CD4-positive, alpha-beta T cell treated with Interleukin-1 beta for 1 hour (primary cell): ENCODE measurements around the gene MEX3D.

Experiments used
- DNase-seq, 2 donors: peaks; one replicate each; pipeline ENCODE4 v3.0.0-alpha.2; 2020 to 2022

MEX3D gene

DNA sequence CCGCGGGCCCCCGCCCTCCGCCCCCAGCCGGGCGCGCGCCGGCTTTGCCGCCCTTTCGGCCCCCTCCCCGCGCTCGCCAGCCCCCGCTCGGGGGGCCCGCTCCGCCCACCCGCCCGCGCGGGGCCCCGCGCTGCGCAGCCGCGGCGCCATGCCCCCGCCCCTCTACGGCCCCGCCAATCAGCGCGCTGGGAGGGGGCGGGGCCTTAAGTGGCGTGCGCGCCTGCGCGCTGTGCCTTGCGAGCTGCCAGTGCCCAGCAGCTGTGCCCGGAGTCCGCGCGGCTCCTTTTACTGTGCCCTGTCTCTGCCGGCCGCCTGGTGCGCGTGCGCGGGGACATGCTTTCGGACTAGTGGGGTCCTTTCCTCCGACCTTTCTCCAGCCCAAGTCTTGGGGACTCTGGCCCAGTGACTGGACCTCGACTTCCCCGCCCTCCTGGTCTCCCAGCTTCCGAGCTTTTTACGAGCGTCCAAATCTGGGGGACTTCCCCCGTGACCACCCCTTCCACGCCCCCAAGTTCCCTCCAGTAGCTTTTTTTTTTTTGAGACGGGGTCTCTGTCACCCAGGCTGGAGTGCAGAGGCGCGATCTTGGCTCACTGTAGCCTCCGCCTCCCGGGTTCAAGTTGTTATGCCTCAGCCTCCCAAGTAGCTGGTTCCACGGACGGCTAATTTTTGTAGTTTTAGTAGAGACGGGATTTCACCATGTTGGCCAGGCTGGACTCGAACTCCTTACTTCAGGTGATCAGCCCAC lies 24.8 kb upstream of the MEX3D start, which contains the start of gene MBD3:
Gene MBD3 (minus strand): TSS at position 111 of the 746 bp plus-strand sequence. CDS start 234 bp downstream, outside the sequence.
- DNase-seq: peak; percentile 90 to 91

DNA sequence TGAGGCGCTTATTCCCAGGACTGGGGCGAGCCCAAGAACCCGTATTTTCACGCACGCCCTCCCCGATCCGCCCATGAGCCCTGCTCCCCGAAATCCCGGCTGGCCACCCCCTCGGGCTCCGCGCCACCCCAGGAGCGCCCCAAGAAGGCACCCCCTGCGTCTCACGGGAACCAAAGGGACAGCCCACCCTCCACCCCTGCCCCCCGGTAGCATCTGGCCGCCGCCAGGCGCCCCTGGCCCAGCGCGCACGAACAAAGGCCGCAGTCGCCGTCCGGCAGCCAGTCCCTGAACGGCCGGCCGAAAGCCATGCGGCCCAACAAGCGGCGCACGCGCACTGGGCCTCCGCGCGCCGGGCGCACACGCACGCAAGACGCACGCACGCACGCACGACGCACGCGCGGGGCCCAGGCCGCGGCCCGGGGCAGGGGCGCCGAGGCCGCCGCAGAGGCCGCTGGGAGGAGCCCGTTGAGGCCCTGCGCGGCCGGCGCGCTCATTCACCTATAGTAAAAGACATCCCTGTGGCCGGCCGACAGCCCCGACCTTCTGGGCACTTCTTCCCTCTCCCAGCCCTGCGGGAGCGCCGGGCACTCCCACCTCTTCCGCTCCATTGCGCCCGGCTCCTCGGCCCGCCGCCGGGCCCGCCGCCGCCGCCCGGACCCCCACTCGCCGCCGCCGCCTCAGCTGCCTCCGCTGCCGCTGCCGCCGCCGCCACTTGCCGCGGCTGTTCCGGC lies 24.1 kb upstream of the MEX3D start:
- DNase-seq: peak; percentile 86 to 90

- no peak for DNase-seq
These were observed 23.4 kb upstream of the MEX3D start for GRCh38 chr19:1591421-1592023.

DNA sequence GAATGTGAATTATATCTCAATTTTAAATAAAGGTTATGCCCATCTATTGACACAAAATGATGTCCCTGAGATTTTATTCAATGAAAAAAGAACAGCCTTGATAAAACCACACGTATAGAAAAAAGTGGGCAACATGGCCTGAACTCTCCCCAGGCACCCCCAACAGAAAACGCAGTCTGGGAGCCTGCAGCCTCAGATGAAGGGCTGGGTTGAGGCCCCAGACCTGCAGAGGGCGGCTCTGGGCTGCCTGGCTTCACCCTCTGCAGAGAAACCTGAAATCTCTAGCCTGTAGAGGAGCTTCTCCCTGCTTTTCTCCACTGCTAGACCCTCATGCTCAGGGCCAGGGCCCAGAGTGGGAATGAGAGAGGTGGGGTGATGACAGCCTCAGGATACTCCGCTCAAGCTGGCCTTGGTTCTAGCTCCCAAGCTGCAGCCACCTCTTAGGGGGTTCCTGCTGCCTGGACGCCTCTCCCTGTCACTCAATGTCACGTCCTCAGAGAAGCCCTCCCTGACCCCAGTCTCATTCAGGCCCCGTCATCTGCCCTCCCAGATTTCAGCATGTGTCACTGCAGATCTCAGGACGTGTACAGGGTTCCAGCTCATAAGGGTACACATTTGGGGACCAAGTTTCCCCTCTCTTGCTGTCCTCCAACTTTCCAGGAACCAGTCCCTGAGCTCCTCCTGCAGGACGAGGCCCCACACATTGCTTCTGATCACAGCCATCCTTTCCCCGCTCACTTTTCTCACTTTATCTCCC lies 22.7 kb upstream of the MEX3D start:
- peak; percentile 17 to 29 for DNase-seq

- no peak for DNase-seq
These were observed 19.7 kb upstream of the MEX3D start for GRCh38 chr19:1587872-1588271.

DNA sequence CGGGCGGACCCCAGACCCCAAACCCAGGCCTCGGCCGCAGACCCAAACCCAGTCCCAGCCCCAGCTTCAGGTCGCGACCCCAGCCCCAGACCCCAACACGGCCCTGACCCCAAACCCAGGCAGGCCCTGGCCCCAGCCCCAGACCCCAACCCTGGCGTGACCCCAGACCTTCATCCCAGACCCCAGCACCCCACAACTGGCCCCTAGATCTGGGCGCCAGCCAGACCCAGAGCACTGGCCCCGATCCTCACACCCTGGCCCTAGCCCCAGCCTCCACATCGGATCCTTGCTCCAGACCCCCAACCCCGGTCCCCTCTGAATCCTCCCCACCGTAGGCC lies 17.1 kb upstream of the MEX3D start:
- DNase-seq: no peak

DNA sequence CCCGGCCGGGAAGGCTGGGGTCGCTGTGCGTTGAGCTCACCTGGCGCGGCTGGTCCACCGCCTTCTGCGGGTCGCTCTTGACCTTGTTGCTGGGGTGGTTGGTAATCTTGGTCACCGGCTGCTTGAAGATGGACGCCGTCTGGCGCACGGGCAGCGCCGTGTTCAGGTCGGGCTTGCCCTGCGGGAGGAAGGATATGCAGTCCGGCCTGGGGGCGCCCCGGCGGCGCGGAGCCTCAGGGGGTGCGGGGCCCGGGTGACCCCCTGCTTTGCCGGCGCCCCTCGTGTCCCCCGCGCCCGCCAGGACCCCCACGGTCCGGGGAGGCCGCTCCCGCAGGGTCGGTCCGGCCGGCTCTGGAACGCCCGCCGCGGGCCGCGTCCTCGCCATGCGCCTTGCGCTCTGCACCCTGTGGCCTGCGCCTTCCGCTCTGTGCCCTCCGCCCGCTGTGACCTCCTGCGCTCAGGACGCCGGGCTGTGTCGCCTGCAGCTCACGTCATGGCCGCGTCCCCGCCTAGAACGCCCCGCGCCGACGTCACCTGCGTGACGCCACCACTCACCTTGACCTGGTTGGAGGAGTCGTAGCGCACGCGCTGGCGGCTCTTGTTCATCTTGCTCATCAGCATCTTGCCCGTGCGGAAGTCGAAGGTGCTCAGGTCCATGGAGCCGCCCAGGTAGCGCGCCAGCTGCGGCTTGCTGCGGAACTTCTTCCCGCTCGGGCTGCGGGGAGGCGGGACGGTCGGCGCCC lies 16.5 kb upstream of the MEX3D start:
- no peak for DNase-seq

- DNase-seq: no peak
These were observed 14.1 kb upstream of the MEX3D start for GRCh38 chr19:1582201-1582600.

DNA sequence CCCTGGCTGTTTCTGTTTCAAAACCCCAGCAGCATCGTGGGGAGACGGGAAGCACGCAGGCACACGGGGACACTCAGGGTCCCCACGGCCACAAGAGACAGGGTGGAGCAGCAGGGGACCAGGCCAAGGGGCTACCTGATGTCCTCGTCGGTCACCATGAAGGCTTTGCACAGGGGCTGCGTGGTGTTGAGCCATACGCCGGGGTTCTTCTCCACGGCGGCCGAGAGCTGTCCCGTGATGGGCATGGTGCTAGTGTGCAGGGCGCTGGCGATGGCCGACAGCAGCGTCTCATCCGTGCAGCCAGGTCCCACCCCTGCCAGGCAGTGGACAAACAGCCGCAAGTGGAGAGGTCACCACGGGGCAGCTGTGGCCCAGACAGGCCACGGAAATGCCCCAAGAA lies 12.8 kb upstream of the MEX3D start:
- DNase-seq: no peak

DNA sequence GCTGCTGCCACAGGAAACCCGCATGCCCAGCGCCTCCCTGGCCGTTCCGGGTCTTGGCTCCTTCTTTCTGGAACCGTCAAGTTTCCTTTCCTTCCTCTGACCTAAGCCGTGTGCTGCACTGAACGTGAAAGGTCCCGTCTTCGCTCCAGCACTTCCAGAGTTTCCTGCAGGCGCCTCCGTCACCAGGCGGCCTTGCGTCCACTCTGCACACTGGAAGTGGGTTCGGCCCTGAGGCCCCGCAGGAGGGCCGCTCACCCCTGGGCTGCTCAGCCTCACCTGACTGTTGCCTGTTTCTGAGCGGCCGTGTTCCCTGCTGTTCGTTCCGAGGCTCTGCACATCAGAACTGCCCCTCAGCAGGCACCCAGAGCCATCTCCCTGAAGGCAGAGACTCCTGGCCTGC lies 12.3 kb upstream of the MEX3D start:
- DNase-seq: no peak

DNA sequence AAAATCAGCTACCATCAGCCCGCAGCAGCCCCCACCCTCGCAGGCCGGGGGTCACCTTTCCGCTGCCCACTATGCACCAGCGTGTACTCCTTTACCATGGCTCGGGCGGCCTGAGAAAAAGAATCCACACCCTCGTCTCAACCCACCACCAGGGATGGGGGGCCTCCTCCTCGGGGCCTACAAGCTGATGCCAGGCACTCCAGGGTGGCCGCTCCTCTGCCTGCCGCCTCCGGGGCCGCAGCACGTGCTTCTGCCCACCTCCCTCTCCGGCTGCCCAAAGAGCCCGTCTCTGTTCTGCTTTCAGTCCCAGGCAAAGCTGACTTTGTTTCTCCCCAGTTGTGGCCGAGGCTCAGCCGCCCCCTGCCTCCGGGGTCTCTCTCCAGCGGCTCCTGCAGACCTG lies 11.1 kb upstream of the MEX3D start:
- no peak for DNase-seq

DNA sequence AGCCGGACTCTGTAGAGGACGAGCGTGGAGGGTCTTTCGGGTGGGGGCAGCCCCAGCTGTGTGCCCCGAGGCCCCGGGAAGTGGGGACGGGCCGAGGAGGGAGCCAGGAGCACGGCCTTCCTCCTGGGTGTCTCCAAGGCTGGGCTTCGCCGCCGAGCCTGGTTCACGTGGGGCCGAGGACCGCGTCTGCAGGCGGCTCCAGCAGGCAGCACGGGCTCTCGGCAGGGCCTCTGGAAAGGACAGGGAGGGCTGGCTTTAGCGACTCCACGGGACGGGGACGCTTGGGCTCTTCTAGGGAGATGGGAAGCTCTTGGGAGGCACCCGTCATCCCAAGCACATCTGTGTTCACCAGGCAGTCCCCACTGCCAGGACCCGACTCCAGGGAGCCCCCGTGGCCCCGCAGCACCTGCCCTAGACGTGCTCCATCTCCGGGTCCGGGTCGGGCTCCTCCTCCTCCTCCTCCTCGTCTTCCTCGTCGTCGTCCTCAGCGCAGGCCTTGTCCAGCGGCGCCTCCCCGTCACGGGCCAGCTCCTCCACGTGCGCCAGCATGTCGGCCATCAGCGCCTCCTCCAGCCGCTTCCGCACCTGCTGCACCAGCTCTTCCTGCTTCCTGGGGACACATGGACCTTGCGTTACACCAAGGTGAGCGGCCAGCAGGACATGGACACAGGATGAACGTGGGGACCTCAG lies 9.9 kb upstream of the MEX3D start:
- no peak for DNase-seq

DNA sequence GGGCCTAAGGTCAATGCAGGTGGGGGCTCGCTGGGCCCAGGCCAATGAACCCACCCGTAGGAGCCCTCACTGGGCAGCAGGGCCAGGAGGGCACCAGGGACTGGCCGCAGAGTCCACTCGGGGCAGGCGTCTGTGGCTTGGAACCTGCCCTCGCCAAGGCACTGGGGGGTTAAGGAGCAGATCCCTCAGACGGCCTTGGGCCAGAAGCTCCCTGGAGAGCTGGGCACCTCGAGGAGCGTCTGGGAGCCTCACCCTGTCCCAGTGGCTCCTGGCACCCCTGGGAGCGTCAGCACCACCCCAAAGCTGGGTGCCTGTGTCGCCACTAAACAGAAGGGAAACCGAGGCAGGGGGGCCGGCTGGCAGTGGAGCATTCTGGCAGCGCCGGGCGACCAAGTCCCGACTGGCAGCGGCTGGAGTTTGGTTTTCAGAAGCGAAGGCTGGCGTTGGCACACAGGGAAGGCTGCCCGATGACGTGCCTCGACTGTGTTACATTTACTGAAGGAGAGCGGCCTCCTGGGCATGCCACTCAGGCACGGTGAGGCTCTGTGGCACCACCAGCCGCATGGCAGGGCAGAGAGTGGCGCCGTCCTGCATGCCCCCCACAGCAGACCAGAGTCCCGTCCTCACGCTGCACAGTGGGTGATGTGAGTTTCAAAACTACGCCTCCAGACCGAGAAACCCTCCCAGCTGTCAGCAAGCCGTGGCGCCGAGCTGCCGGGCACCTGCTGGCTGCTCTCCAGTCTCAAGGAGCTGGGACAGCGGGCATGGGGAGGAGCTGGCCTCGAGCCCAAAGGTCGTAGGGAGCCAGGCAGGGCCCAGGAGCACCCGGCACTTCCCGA lies 9.2 kb upstream of the MEX3D start:
- no peak for DNase-seq

DNA sequence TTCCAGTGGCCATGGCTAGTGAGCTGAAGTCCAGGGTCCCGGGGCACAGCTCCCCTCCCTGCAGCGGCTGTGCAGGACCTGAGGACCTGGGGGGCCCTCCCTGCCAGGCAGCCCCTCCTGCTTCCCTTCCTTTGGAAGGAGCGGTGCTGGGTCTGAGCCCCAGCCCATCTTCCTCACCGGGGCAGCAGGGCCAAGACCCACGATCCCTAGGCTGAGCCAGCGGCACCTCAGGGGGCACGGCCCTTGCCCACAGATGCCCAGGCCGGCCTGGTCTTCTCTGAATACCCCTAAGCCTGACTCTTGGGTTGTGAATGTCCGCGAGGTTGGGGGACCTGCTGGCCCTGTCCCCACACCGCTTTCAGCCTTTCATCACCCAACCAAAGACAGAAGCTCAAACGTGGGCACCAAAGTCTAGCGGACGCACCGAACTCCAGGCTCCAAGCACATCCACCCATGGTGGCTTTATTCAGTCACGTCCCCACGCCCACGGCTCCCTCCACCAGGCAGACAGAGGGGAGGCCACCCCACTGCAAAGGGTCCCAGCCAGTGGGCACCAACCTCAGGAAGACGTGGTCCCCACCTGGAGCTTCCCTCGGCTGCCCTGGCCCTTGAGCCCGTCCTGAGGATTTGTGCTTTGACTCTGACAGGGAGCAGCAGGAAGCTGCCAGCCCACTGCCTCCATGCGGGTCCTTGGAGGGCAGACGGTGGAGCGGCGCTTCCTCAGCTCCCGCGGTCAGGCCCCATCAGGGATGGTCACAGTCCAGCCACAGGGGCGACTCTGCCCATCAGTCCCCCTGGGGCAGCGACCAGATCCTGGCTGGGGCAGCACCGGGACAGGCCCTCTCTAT lies 8.3 kb upstream of the MEX3D start:
- no peak for DNase-seq

DNA sequence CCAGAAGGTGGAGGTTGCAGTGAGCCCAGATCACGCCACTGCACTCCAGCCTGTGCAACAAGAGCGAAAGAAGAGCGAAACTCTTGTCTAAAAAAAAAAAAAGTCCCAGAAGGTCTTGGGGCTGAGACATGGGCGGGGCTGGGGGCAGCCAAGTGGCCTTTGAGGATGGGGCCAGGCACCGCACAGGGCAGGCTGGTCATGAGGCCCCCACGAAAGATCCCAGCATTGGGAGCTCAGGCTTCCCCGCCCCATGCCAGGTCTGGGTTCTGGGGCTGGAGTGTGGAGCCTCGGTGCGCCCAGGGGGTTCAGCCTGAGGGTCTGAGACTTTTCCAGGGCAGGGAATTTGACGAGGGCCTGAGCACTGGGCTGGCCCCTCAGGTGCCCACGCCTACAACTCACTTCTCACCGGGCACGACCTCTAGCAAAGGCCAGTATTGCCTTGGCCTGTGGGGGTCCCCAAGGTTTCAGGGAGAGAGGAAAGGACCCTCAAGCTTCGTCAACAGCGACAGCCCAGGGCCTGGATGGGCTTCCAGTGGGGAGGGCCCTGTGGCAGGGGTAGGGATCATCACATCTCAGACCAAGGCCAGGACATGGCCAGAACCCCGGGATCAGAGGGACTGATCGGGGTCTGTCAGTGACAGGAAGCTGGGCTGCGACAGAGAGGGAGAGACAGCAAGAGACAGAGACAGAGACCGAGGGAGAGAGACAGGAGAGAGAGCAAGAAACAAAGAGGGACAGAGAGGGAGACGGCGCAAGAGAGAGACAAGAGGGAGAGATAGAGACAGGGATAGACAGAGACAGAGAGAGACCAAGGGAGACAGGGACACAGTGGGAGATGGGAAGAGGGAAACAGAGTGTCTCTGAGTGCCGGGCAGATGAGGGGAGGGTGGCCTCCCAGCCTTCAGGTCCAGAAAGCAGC lies 7.5 kb upstream of the MEX3D start:
- no peak for DNase-seq

GRCh38 chr19:1574354-1575136 lies 6.4 kb upstream of the MEX3D start:
- DNase-seq: no peak

GRCh38 chr19:1572795-1573194 lies 4.7 kb upstream of the MEX3D start:
- DNase-seq: no peak

DNA sequence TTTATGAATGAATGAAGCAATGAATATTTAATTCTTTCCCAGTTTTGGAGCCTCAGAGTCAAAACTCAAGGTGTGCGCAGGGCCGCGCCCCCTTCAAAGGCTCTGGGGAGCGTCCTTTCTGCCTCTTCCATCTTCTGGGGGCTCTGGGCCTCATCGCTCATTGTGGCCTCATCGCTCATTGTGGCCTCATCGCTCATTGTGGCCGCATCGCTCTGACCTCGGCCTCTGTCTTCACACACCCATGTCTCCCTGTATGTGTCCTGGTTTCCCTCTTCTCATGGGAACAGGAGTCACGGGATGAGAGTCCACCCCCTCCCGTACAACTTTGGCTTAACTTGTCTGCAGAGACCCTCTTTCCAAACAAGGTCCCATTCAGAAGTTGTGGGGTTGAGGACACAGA lies 3.2 kb upstream of the MEX3D start:
- DNase-seq: no peak
